OCI-LY7 (cell line): ENCODE results near the gene MIPEP. TPM values are rescaled to one million over a fixed set of nuclear protein-coding genes. Genes with fewer than 3 reads are reported as not detected.
"Not testable (repeated sequence)": the region's sequence is repeated elsewhere in the genome, so short reads cannot be mapped to it uniquely, and the experiment has no call there.

ENCODE experiments used
- BruUV-seq: library from RNA; stranded (reverse); fragments of 400-500 nt; replicated peaks from 2 replicates; lab custom pipeline; 2021; lab: Mats Ljungman, UMichigan
- CTCF ChIA-PET: fragments of 300-600 bp; sonication (Branson Sonifier 250); formaldehyde crosslinking; loops from one replicate; lab custom pipeline; 2022; ENCODE audit warnings: antibody characterized with exemption; ENCODE audit not compliant: unreplicated experiment; lab: Charles Lee
- POLR2A ChIA-PET: fragments of 300-600 bp; sonication (Branson Sonifier 250); formaldehyde crosslinking; loops from one replicate; lab custom pipeline; 2022; ENCODE audit warnings: antibody characterized with exemption; lab: Charles Lee
- DNase-seq: peaks from one replicate; pipeline ENCODE4 v3.0.0-alpha.2; 2015; ENCODE audit warnings: low spot score
- H2AFZ ChIP-seq: fragments of 200-600 bp; sonication (generic), shearing (Covaris generic); 2 replicates; pipeline ENCODE4 v1.6.1; 2014; ENCODE audit warnings: mild to moderate bottlenecking, antibody characterized with exemption, low read length, moderate library complexity
- H3K27ac ChIP-seq: fragments of 200-600 bp; sonication (generic); 2 replicates; pipeline ENCODE4 v1.5.1; 2014; ENCODE audit warnings: mixed run types, low read depth, mild to moderate bottlenecking, moderate library complexity, low read length, inconsistent platforms; ENCODE audit not compliant: poor library complexity, severe bottlenecking
- H3K36me3 ChIP-seq: fragments of 200-600 bp; sonication (generic); 2 replicates; pipeline ENCODE4 v1.6.1; 2014; ENCODE audit warnings: mild to moderate bottlenecking, antibody characterized with exemption, low read length, moderate library complexity, mixed read lengths; ENCODE audit not compliant: insufficient read depth
- H3K4me1 ChIP-seq: fragments of 200-600 bp; sonication (generic); 2 replicates; pipeline ENCODE4 v1.5.1; 2014; ENCODE audit warnings: mild to moderate bottlenecking, low read length; ENCODE audit not compliant: insufficient read depth, poor library complexity, severe bottlenecking
- H3K4me2 ChIP-seq: fragments of 200-600 bp; sonication (generic); 2 replicates; pipeline ENCODE4 v1.6.1; 2014; ENCODE audit warnings: mild to moderate bottlenecking, low read length
- H3K4me3 ChIP-seq: fragments of 200-600 bp; sonication (generic); 2 replicates; pipeline ENCODE4 v1.5.1; 2014; ENCODE audit warnings: mild to moderate bottlenecking, low read depth, low read length; ENCODE audit not compliant: poor library complexity, severe bottlenecking
- H3K79me2 ChIP-seq: fragments of 200-600 bp; sonication (generic); 2 replicates; pipeline ENCODE4 v1.6.1; 2016; ENCODE audit warnings: low read depth, mild to moderate bottlenecking, low read length, moderate library complexity, mixed read lengths; ENCODE audit not compliant: insufficient read depth
- H3K9me2 ChIP-seq: fragments of 200-600 bp; sonication (generic); 2 replicates; pipeline ENCODE4 v1.6.1; 2016; ENCODE audit warnings: mild to moderate bottlenecking, low read length, mixed read lengths; ENCODE audit not compliant: insufficient read depth
- H3K9me3 ChIP-seq: fragments of 200-600 bp; sonication (generic); 2 replicates; pipeline ENCODE4 v1.6.1; 2014; ENCODE audit warnings: mild to moderate bottlenecking, mixed run types, low read length, mixed read lengths
- H4K20me1 ChIP-seq: fragments of 200-600 bp; sonication (generic); 2 replicates; pipeline ENCODE4 v1.6.1; 2014; ENCODE audit warnings: mild to moderate bottlenecking, antibody characterized with exemption, low read length, moderate library complexity, mixed read lengths; ENCODE audit not compliant: insufficient read depth
- EZH2phosphoT487 ChIP-seq: fragments of 200-600 bp; sonication (generic); IDR thresholded peaks from 2 replicates; pipeline ENCODE4 v1.6.1; 2018; ENCODE audit warnings: low read depth, borderline replicate concordance, mild to moderate bottlenecking, mixed run types, antibody characterized with exemption, low read length, moderate library complexity, mixed read lengths
- intact Hi-C: fragments of 100-400 bp; cut with micrococcal nuclease; formaldehyde crosslinking; loops from one replicate; pipeline ENCODE4 v1.10.0; 2022; ENCODE audit not compliant: unreplicated experiment
- total RNA-seq, 2 experiments: library from RNA; depleted of rRNA in 1 of 2; stranded (reverse); fragments of >200 nt in 1 of 2; shearing (Covaris generic) in 1 of 2; gene quantifications; 2 replicates each; pipeline ENCODE4 v1.2.3, GENCODE V29; 2014 to 2022
- TF ChIP-seq, protein P1 (sequence below): fragments of 200-600 bp; sonication (generic); conservative IDR thresholded peaks from 2 replicates; pipeline ENCODE4 v1.5.1; 2014; ENCODE audit warnings: mild to moderate bottlenecking, antibody characterized with exemption, low read length, moderate library complexity, mixed read lengths

Gene MIPEP
- total RNA-seq, 2 experiments from 2014 or later, result 13.5 to 15.7 TPM

DNA sequence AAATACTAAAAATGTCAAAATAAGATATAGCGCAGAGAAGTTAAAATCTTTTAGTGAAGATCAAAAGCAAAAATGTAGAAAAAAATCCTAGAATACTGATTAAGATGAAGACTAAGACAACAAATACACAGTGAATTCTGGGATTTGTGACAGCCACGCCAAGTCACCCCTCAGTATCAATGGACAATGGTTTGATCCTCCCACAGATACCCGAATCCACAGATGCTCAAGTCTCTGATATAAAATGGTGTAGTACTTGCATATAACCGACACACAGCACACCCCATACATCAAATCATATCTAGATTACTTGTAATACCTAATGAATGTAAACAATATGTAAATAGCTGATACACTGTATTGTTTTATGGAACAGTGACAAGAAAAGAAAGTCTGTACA, 5.9 kb downstream of the MIPEP start:
- Histone ChIP-seq H3K4me3 (no peak overlapping the region), H3K27ac (no peak overlapping the region), H4K20me1 (no peaks in the 10 kb centered on the region), H3K36me3 (peaks cover 35% of the 10 kb centered on the region), H3K79me2 (peaks cover 8% of the 10 kb centered on the region), H3K4me2 (no peak overlapping the region), H2AFZ (no peak overlapping the region), H3K4me1 (peaks cover 8% of the 10 kb centered on the region), H3K9me3 (no peaks in the 10 kb centered on the region), H3K9me2 (no peaks in the 10 kb centered on the region)
- ChIA-PET CTCF (no interaction called here), POLR2A (no interaction called here)
- BruUV-seq, result no TSS peak
- DNase-seq, result no peak
- intact Hi-C loops, result loop anchor here (10.0 kb wide), 2 partner anchors 332 to 508 kb away; no protein-coding TSS in a partner anchor
- no peak for TF ChIP-seq EZH2phosphoT487
- TF ChIP-seq, protein P1, sequence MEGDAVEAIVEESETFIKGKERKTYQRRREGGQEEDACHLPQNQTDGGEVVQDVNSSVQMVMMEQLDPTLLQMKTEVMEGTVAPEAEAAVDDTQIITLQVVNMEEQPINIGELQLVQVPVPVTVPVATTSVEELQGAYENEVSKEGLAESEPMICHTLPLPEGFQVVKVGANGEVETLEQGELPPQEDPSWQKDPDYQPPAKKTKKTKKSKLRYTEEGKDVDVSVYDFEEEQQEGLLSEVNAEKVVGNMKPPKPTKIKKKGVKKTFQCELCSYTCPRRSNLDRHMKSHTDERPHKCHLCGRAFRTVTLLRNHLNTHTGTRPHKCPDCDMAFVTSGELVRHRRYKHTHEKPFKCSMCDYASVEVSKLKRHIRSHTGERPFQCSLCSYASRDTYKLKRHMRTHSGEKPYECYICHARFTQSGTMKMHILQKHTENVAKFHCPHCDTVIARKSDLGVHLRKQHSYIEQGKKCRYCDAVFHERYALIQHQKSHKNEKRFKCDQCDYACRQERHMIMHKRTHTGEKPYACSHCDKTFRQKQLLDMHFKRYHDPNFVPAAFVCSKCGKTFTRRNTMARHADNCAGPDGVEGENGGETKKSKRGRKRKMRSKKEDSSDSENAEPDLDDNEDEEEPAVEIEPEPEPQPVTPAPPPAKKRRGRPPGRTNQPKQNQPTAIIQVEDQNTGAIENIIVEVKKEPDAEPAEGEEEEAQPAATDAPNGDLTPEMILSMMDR, result no peak

DNA sequence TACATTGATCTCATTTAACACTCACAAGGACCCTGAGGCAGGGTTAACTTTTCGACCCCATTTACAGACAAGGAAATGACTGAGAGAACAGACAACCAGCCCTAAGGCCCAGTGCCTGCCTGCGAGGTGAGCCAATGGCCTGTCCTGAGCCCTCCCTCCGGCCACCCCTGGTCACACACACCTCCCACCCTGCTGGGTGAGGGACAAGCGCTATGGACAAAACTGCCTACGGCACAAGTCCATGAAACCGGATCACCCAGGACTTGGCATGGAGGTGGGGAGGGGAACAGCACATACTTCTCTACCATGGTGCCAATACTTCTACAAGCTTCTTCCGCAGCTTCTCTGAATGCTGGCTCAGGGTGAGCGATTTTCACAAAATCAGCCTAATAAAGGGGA, 7.8 kb downstream of the MIPEP start:
- H3K9me3 ChIP-seq, H3K4me1 ChIP-seq, DNase-seq, H3K4me3 ChIP-seq, H2AFZ ChIP-seq, H3K4me2 ChIP-seq, CTCF ChIA-PET, H3K79me2 ChIP-seq, H3K27ac ChIP-seq, H3K9me2 ChIP-seq, BruUV-seq, POLR2A ChIA-PET, H4K20me1 ChIP-seq: not testable (repeated sequence)
- peaks cover 40% of the 10 kb centered on the region for H3K36me3 ChIP-seq
- intact Hi-C loops, result loop anchor here (10.0 kb wide), 2 partner anchors 333 to 507 kb away; no protein-coding TSS in a partner anchor

DNA sequence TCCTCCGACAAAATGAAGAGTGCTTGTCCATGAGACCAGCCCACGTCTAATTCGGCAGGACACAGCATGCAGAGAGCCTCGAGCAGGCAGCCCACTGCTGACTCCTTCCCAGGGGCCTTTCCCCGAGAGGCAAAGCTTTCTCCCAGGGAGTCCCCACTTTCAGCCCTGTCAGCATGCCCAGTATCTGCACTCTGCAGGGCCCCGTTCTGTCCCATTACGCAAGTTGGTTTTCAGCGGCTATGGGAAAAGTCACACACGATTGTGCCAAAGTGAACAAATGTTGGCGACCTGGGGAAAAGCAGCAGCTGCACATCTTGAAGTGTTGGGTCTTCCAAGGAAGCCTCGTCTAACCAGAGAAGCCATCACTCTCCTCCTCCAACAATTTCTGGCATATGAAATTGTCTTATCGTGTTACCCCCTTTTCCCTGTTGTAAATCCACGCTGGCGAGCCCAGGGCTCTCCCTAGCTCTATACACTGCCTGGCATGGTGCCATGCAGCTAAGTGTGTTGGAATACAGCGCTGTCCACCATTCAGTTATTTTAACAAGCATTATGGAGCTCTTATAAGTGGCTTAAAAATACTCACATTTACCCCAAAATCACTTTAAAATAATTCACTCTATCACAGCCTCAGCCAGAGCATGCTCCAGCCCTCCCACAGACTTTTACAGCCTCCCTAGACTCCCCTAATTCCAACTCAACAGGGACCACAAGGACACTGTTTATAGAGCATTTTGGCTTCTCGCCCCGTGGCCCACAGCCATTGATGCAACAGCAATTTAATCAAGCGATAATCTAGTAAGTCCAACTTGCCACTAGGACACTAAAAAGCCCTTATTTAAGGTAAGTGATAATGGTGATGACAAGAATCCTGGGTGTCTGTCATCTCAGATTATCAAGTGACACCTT, 8.5 kb downstream of the MIPEP start:
- BruUV-seq, H3K4me3 ChIP-seq, H3K27ac ChIP-seq, H2AFZ ChIP-seq, H3K9me2 ChIP-seq, CTCF ChIA-PET, H3K79me2 ChIP-seq, POLR2A ChIA-PET, H4K20me1 ChIP-seq, H3K9me3 ChIP-seq, H3K4me2 ChIP-seq, DNase-seq, H3K4me1 ChIP-seq: not testable (repeated sequence)
- H3K36me3 ChIP-seq, result peaks cover 40% of the 10 kb centered on the region
- intact Hi-C loops, result loop anchor here (10.0 kb wide), 2 partner anchors 334 to 506 kb away; no protein-coding TSS in a partner anchor
